Amniotic stem cell (primary cell): ENCODE data around the gene RAD51B.

Experiments used
- DNase-seq: peaks from one replicate; lab custom pipeline; 2025; lab: John Stamatoyannopoulos, UW

RAD51B gene

GRCh38 chr14:68598621-68599447 is 779.3 kb downstream of the RAD51B start:
- peak; percentile 45 for DNase-seq

- DNase-seq: no peak
Observed at GRCh38 chr14:68599896-68600610, 780.5 kb downstream of the RAD51B start.

- DNase-seq: no peak
Observed at GRCh38 chr14:68602507-68602906, 782.9 kb downstream of the RAD51B start.

GRCh38 chr14:68603533-68604360 is 784.2 kb downstream of the RAD51B start:
- no peak for DNase-seq

GRCh38 chr14:68604361-68604730 is 784.8 kb downstream of the RAD51B start:
- DNase-seq: no peak

- DNase-seq: no peak
Observed at GRCh38 chr14:68604822-68605221, 785.2 kb downstream of the RAD51B start.

- no peak for DNase-seq
Observed at GRCh38 chr14:68606176-68606575, 786.6 kb downstream of the RAD51B start.

GRCh38 chr14:68606644-68607043 is 787.1 kb downstream of the RAD51B start:
- no peak for DNase-seq

- DNase-seq: no peak
Observed at GRCh38 chr14:68607081-68607866, 787.7 kb downstream of the RAD51B start.

- no peak for DNase-seq
Observed at GRCh38 chr14:68607867-68608573, 788.4 kb downstream of the RAD51B start.

GRCh38 chr14:68608574-68608962 is 789.0 kb downstream of the RAD51B start:
- no peak for DNase-seq

- DNase-seq: no peak
Observed at GRCh38 chr14:68609012-68609411, 789.4 kb downstream of the RAD51B start.

GRCh38 chr14:68610251-68610793 is 790.7 kb downstream of the RAD51B start:
- no peak for DNase-seq

- DNase-seq: no peak
Observed at GRCh38 chr14:68611599-68611998, 792.0 kb downstream of the RAD51B start.

- no peak for DNase-seq
Observed at GRCh38 chr14:68612049-68612448, 792.5 kb downstream of the RAD51B start.

GRCh38 chr14:68616221-68616902 is 796.8 kb downstream of the RAD51B start:
- DNase-seq: no peak

GRCh38 chr14:68619790-68620574 is 800.4 kb downstream of the RAD51B start:
- no peak for DNase-seq

GRCh38 chr14:68621400-68622365 is 802.1 kb downstream of the RAD51B start:
- no peak for DNase-seq
